22Rv1 (cell line): ENCODE measurements around the gene GRAP2.

Experiments
- CTCF ChIP-seq: fragments of 450-650 bp; IDR thresholded peaks from 2 replicates; pipeline ENCODE4 v1.5.1; 2017; ENCODE audit warnings: mild to moderate bottlenecking
- ZFX ChIP-seq: fragments of 450-650 bp; IDR thresholded peaks from 2 replicates; pipeline ENCODE4 v1.6.1; 2017; ENCODE audit warnings: antibody characterized with exemption, borderline replicate concordance

- TF ChIP-seq CTCF (no peak), ZFX (no peak)
Measured at GRCh38 chr22:39939830-39940229, 38.9 kb downstream of the GRAP2 start.
